GM18909 (cell line): ENCODE measurements around the gene FLACC1.
"Not testable (repeated sequence)": the region's sequence is repeated elsewhere in the genome, so short reads cannot be mapped to it uniquely, and the experiment has no call there.

Source experiments
- ATAC-seq: cut with Tn5 transposase; IDR thresholded peaks from one replicate; pipeline ENCODE4 v1.9.1; 2021; ENCODE audit warnings: mild to moderate bottlenecking; ENCODE audit not compliant: unreplicated experiment, poor library complexity

Gene FLACC1

GRCh38 chr2:201257956-201258665, 99.0 kb downstream of the FLACC1 start:
- ATAC-seq = peak; percentile 75

- peak; percentile 61 for ATAC-seq
These were observed 99.7 kb downstream of the FLACC1 start for GRCh38 chr2:201257381-201257955.

- no peak for ATAC-seq
These were observed 101.1 kb downstream of the FLACC1 start for GRCh38 chr2:201256082-201256481.

- ATAC-seq = no peak
These were observed 101.6 kb downstream of the FLACC1 start for GRCh38 chr2:201255408-201256033.

GRCh38 chr2:201254081-201254730, 102.9 kb downstream of the FLACC1 start:
- no peak for ATAC-seq

GRCh38 chr2:201250741-201251140, 106.4 kb downstream of the FLACC1 start:
- no peak for ATAC-seq

- no peak for ATAC-seq
These were observed 107.3 kb downstream of the FLACC1 start for GRCh38 chr2:201249889-201250288.

- ATAC-seq = peak; percentile 39
These were observed 108.8 kb downstream of the FLACC1 start for GRCh38 chr2:201248288-201248844.

GRCh38 chr2:201246280-201246679, 110.9 kb downstream of the FLACC1 start:
- no peak for ATAC-seq

GRCh38 chr2:201244829-201245228, 112.3 kb downstream of the FLACC1 start:
- no peak for ATAC-seq

- ATAC-seq = no peak
These were observed 114.4 kb downstream of the FLACC1 start for GRCh38 chr2:201242571-201243277.

GRCh38 chr2:201239167-201239935, 117.8 kb downstream of the FLACC1 start:
- ATAC-seq = not testable (repeated sequence)
